Activated CD4-positive, alpha-beta T cell treated with anti-CD3 and anti-CD28 coated beads, Interleukin-2, amount 50 U/mL, for 1 hour (primary cell): ENCODE results near the gene WWOX.

ENCODE experiments used
- DNase-seq: peaks from one replicate; pipeline ENCODE4 v3.0.0-alpha.2; 2020

The WWOX gene

GRCh38 chr16:79171931-79172705 is 1072.7 kb downstream of the WWOX start:
- DNase-seq: no peak

- DNase-seq: no peak
Observed at GRCh38 chr16:79172976-79173500, 1073.6 kb downstream of the WWOX start.

GRCh38 chr16:79173919-79174318 is 1074.5 kb downstream of the WWOX start:
- no peak for DNase-seq

- DNase-seq: no peak
Observed at GRCh38 chr16:79175286-79176057, 1076.0 kb downstream of the WWOX start.

GRCh38 chr16:79177018-79177417 is 1077.6 kb downstream of the WWOX start:
- DNase-seq: no peak

GRCh38 chr16:79181419-79181818 is 1082.0 kb downstream of the WWOX start:
- DNase-seq: no peak

- DNase-seq: no peak
Observed at GRCh38 chr16:79182616-79183015, 1083.2 kb downstream of the WWOX start.

GRCh38 chr16:79183571-79183970 is 1084.1 kb downstream of the WWOX start:
- DNase-seq: no peak

- no peak for DNase-seq
Observed at GRCh38 chr16:79184464-79185030, 1085.1 kb downstream of the WWOX start.

GRCh38 chr16:79185711-79186110 is 1086.3 kb downstream of the WWOX start:
- no peak for DNase-seq

- no peak for DNase-seq
Observed at GRCh38 chr16:79186196-79186595, 1086.7 kb downstream of the WWOX start.

- no peak for DNase-seq
Observed at GRCh38 chr16:79188115-79188738, 1088.8 kb downstream of the WWOX start.

- DNase-seq: no peak
Observed at GRCh38 chr16:79188739-79189122, 1089.3 kb downstream of the WWOX start.

- DNase-seq: no peak
Observed at GRCh38 chr16:79190542-79190941, 1091.1 kb downstream of the WWOX start.

GRCh38 chr16:79191933-79192332 is 1092.5 kb downstream of the WWOX start:
- no peak for DNase-seq

- DNase-seq: no peak
Observed at GRCh38 chr16:79192904-79193303, 1093.5 kb downstream of the WWOX start.

GRCh38 chr16:79194291-79194690 is 1094.8 kb downstream of the WWOX start:
- DNase-seq: no peak

GRCh38 chr16:79195938-79196337 is 1096.5 kb downstream of the WWOX start:
- no peak for DNase-seq

- DNase-seq: no peak
Observed at GRCh38 chr16:79201436-79201835, 1102.0 kb downstream of the WWOX start.

- no peak for DNase-seq
Observed at GRCh38 chr16:79202977-79203376, 1103.5 kb downstream of the WWOX start.

GRCh38 chr16:79204486-79204885 is 1105.0 kb downstream of the WWOX start:
- no peak for DNase-seq

GRCh38 chr16:79206889-79207288 is 1107.4 kb downstream of the WWOX start:
- no peak for DNase-seq

GRCh38 chr16:79209308-79209707 is 1109.9 kb downstream of the WWOX start:
- DNase-seq: no peak
